Nephron progenitor cell (in vitro differentiated cells): Measurements from ENCODE around the gene GCM1.

ENCODE experiments used
- DNase-seq: peaks from one replicate; pipeline ENCODE4 v3.0.0; 2021
- H3K27ac Mint-ChIP-seq: 2 replicates; pipeline ENCODE4 v1.8.0; 2021; ENCODE audit warnings: mild to moderate bottlenecking, moderate library complexity, mixed read lengths
- H3K27me3 Mint-ChIP-seq: 2 replicates; pipeline ENCODE4 v1.8.0; 2021; ENCODE audit warnings: mild to moderate bottlenecking, low read depth, mixed read lengths; ENCODE audit not compliant: poor library complexity
- H3K36me3 Mint-ChIP-seq: 2 replicates; pipeline ENCODE4 v1.8.0; 2021; ENCODE audit warnings: low read depth, mixed read lengths
- H3K4me1 Mint-ChIP-seq: 2 replicates; pipeline ENCODE4 v1.8.0; 2021; ENCODE audit warnings: mixed read lengths
- H3K4me3 Mint-ChIP-seq: 2 replicates; pipeline ENCODE4 v1.8.0; 2021; ENCODE audit warnings: mild to moderate bottlenecking, moderate library complexity, mixed read lengths
- H3K9me3 Mint-ChIP-seq: 2 replicates; pipeline ENCODE4 v1.8.0; 2021; ENCODE audit warnings: mild to moderate bottlenecking, moderate library complexity, mixed read lengths
- CTCF ChIP-seq: fragments of 200-600 bp; sonication (generic); IDR thresholded peaks from 2 replicates; pipeline ENCODE4 v1.5.0; 2021; ENCODE audit warnings: antibody characterized with exemption

Gene GCM1

GRCh38 chr6:53119772-53120409 is 28.8 kb downstream of the GCM1 start:
- H3K4me3 Mint-ChIP-seq: no peak overlapping the region
- peaks cover 6% of the 10 kb centered on the region for H3K27me3 Mint-ChIP-seq
- H3K27ac Mint-ChIP-seq: no peak overlapping the region
- peaks cover 11% of the 10 kb centered on the region for H3K4me1 Mint-ChIP-seq
- no peak for TF ChIP-seq CTCF
- peaks cover 7% of the 10 kb centered on the region for H3K9me3 Mint-ChIP-seq
- no peaks in the 10 kb centered on the region for H3K36me3 Mint-ChIP-seq
- DNase-seq: no peak

- no peak for TF ChIP-seq CTCF
- no peak overlapping the region for H3K4me3 Mint-ChIP-seq
- peaks cover 11% of the 10 kb centered on the region for H3K4me1 Mint-ChIP-seq
- no peak overlapping the region for H3K27ac Mint-ChIP-seq
- H3K27me3 Mint-ChIP-seq: peaks cover 6% of the 10 kb centered on the region
- no peak for DNase-seq
- H3K9me3 Mint-ChIP-seq: peaks cover 8% of the 10 kb centered on the region
- no peaks in the 10 kb centered on the region for H3K36me3 Mint-ChIP-seq
These were observed 29.3 kb downstream of the GCM1 start for GRCh38 chr6:53119349-53119748.

- peaks cover 8% of the 10 kb centered on the region for H3K9me3 Mint-ChIP-seq
- no peak overlapping the region for H3K4me3 Mint-ChIP-seq
- no peak overlapping the region for H3K27ac Mint-ChIP-seq
These were observed 32.9 kb downstream of the GCM1 start for GRCh38 chr6:53115741-53116140.

GRCh38 chr6:53115113-53115512 is 33.5 kb downstream of the GCM1 start:
- H3K4me1 Mint-ChIP-seq: peaks cover 13% of the 10 kb centered on the region
- peaks cover 8% of the 10 kb centered on the region for H3K9me3 Mint-ChIP-seq
- H3K4me3 Mint-ChIP-seq: no peak overlapping the region
- peaks cover 6% of the 10 kb centered on the region for H3K27me3 Mint-ChIP-seq
- no peak for DNase-seq
- H3K27ac Mint-ChIP-seq: no peak overlapping the region
- H3K36me3 Mint-ChIP-seq: no peaks in the 10 kb centered on the region
- no peak for TF ChIP-seq CTCF

More at GRCh38 chr6:53115741-53116140, 32.9 kb downstream of the GCM1 start:
- no peak for TF ChIP-seq CTCF
- DNase-seq: no peak
- Mint-ChIP-seq H3K27me3 (peaks cover 6% of the 10 kb centered on the region), H3K36me3 (no peaks in the 10 kb centered on the region), H3K4me1 (peaks cover 17% of the 10 kb centered on the region)

GRCh38 chr6:53113742-53114141 is 34.9 kb downstream of the GCM1 start:
- Mint-ChIP-seq H3K4me1 (peaks cover 8% of the 10 kb centered on the region), H3K9me3 (peaks cover 8% of the 10 kb centered on the region), H3K27ac (no peak overlapping the region), H3K4me3 (no peak overlapping the region), H3K36me3 (no peaks in the 10 kb centered on the region), H3K27me3 (peaks cover 6% of the 10 kb centered on the region)
- DNase-seq: no peak
- TF ChIP-seq CTCF: no peak

- Mint-ChIP-seq H3K4me1 (peaks cover 8% of the 10 kb centered on the region), H3K4me3 (no peak overlapping the region), H3K27ac (no peak overlapping the region), H3K36me3 (no peaks in the 10 kb centered on the region), H3K27me3 (peaks cover 4% of the 10 kb centered on the region), H3K9me3 (peaks cover 8% of the 10 kb centered on the region)
- no peak for TF ChIP-seq CTCF
- no peak for DNase-seq
These were observed 35.8 kb downstream of the GCM1 start for GRCh38 chr6:53112871-53113270.
